NK-92 treated with Interleukin-12 subunit alpha and Interleukin-12 subunit beta, amount 100 ng/mL, for 24 hours (cell line): ENCODE results near the gene SCAMP1.

Experiments used
- DNase-seq: peaks from one replicate; lab custom pipeline; 2025; lab: John Stamatoyannopoulos, UW

The SCAMP1 gene

DNA sequence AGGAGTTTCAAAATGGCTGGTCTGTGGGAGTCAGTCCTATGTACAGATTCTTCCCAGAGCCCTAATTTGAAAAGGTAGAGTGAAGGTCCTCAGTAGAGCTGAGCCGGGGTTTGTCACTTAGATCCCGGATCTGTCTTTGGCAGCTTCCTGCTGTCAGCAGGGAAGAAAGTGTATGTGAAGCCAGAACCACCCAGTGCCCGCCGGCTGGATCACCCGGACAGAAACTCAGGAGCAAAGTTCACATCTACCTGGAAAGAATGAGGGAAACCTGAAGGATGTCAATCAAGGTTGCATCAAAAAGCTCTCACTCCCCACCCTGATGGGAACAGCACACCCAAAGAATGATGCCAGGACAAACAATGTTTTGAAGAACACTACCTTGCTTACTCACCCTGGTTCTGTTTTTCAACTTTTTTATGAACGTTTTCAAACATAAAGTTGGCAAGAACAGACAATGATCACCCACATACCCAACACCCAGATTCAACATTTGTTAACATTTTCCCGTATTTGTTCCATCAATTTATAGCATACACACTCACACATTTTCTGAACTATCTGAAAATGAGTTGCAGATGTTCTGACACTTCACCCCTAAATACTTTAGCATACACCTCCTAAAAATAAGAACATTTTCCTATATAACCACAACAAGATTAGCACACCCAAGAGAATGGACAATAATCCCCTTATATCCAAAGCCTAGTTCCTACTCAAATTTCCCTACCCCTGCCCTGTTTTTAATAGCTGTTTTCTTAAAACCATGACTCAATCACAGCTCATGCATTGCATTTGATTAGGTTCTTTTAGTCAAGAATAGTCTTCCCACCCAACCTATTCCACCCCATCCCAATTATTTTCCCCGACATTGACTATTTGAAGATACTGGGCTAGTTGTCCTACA is 154.3 kb downstream of the SCAMP1 start:
- DNase-seq: no peak

- DNase-seq: no peak
Measured at GRCh38 chr5:78515670-78516069, 155.3 kb downstream of the SCAMP1 start.

DNA sequence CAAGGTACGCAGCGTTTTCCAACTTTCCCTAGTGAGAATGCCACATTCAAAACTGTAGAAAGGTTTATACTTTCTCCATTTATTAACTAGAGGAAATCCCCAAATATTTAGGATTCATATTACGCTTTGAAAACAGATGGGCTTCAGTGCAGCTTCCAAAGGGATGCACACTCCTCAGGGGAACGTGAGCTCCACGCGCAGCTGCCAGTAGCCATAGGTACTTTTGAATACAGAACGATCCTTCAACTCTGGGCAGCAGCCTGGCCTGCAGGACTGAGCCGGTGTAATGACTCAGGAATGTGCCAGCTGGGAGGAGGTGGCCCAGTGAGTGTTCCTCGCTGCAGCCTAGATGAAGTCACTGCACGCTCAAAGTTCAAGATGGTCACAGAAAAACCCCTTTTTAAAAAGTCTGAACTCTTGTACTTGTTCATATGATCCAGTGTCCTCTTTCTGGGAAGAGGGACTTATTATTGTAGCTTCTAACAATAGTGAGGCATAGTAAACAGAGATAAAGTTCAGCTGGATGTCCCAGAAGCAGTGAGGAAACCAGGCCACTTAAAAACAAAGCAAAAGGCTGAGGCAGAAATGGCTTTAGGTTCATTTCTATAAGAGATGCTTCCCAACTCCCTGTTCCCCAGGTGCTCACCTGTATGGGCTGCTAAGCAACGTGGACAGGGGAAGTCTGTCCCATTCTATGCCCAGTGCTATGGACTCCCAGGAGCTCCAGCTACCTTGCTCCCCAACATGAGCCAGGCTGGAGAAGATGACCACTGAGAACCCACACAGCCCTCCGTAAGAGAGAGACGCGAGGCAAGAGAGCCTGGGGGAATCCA is 158.2 kb downstream of the SCAMP1 start:
- DNase-seq: no peak

GRCh38 chr5:78519198-78519941 is 159.0 kb downstream of the SCAMP1 start:
- no peak for DNase-seq

GRCh38 chr5:78521455-78521854 is 161.0 kb downstream of the SCAMP1 start:
- DNase-seq: no peak

DNA sequence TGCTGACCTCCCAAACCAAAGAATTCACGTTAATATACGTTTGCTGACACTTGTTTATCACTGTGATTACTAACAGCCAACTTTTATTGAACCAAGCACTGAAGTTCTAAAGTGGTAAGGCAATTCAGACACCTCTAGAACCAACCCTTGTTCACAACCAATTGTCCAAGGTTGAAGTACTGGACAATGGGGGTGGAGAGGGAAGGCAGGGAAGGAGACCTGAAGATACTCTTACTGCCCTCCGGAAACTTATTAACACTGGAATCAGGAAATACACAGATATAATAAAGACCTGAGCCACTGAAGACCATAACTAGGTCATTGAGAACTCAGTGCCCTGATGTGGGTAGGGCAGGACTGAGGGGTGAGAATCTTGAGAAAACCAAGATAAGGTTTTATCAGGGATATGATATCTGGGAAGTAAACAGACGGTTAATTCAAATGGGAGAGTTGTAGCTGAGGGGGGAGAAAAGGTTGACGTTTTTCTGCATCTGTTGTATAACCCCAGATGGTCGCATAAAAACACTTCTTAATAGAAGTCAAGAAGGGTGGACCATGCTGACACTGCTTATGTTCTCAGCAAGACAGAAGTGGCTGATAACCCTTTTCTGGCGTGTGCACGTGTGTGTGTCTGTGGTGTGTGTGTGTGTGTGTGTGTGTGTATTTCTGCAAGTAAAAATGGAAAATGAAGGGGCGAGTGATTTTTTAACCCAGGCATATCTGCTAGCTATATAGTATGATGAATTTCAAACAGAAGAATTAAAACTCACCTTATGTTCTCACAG is 162.3 kb downstream of the SCAMP1 start:
- DNase-seq: no peak

- DNase-seq: no peak
Measured at GRCh38 chr5:78523314-78524193, 163.1 kb downstream of the SCAMP1 start.

- DNase-seq: no peak
Measured at GRCh38 chr5:78526049-78526525, 165.7 kb downstream of the SCAMP1 start.

- DNase-seq: no peak
Measured at GRCh38 chr5:78527054-78527859, 166.8 kb downstream of the SCAMP1 start.

DNA sequence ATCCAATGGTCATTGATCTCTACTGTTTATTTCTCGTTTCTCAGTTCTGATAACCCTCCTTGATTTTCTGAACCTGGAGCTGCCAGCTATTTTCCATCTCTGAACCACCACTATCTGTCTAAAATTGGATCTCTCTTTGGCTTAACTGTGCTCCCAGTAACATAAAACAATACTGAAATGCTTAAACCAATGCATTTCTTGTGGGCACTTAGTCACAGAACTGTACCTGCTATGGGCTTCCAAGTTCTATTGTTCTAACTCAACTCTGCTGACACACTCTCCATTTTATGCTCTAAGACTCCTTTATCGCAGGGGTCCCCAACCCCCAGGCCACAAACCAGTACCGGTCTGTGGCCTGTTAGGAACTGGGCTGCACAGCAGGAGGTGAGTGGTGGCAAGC is 167.5 kb downstream of the SCAMP1 start:
- DNase-seq: no peak
